HepG2 (cell line): ENCODE measurements around the gene METTL2A. TPM values are rescaled to one million over a fixed set of nuclear protein-coding genes. Genes with fewer than 3 reads are reported as not detected.
"Not testable (repeated sequence)": the region's sequence is repeated elsewhere in the genome, so short reads cannot be mapped to it uniquely, and the experiment has no call there.

ENCODE experiments used
- ARNTL ChIP-seq: sonication (generic); formaldehyde crosslinking; IDR thresholded peaks from 2 replicates; pipeline ENCODE4 v1.4.0; 2020; ENCODE audit warnings: mild to moderate bottlenecking, missing genetic modification reagents
- CBX5 ChIP-seq: sonication (generic); formaldehyde crosslinking; IDR thresholded peaks from 2 replicates; pipeline ENCODE4 v1.4.0; 2020; ENCODE audit warnings: missing genetic modification reagents, borderline replicate concordance
- DRAP1 ChIP-seq: IDR thresholded peaks from 2 replicates; pipeline ENCODE4 v1.6.1; 2016; ENCODE audit warnings: missing genetic modification reagents, missing compliant biosample characterization
- FOSL2 ChIP-seq: sonication (generic); formaldehyde crosslinking; IDR thresholded peaks from 2 replicates; pipeline ENCODE4 v1.4.0; 2020; ENCODE audit warnings: missing genetic modification reagents
- HNF1A ChIP-seq, 2 experiments: sonication (generic) in 1 of 2; formaldehyde crosslinking in 1 of 2; IDR thresholded peaks; 2 replicates each; pipeline versions ENCODE4 v1.4.0 to v1.6.1; 2016 to 2020; ENCODE audit warnings: borderline replicate concordance in 1 of 2, low read depth in 1 of 2, mild to moderate bottlenecking in 1 of 2, missing genetic modification reagents in 1 of 2
- KAT7 ChIP-seq: IDR thresholded peaks from 2 replicates; pipeline ENCODE4 v1.6.1; 2018; ENCODE audit warnings: borderline replicate concordance, missing compliant biosample characterization
- KDM2A ChIP-seq: sonication (generic); formaldehyde crosslinking; IDR thresholded peaks from 2 replicates; pipeline ENCODE4 v1.4.0; 2020; ENCODE audit warnings: low read depth, missing genetic modification reagents, borderline replicate concordance
- NR2F6 ChIP-seq, 2 experiments: IDR thresholded peaks; 2 replicates each; pipeline ENCODE4 v1.6.1; 2016; ENCODE audit warnings: antibody characterized with exemption in 1 of 2, mild to moderate bottlenecking in 1 of 2
- PRDM10 ChIP-seq: sonication (generic); formaldehyde crosslinking; IDR thresholded peaks from 2 replicates; pipeline ENCODE4 v1.4.0; 2020; ENCODE audit warnings: low read depth, missing genetic modification reagents
- RARA ChIP-seq: IDR thresholded peaks from 2 replicates; pipeline ENCODE4 v1.6.1; 2016; ENCODE audit warnings: missing genetic modification reagents, missing compliant biosample characterization
- RBFOX2 ChIP-seq: fragments of 200-400 bp; formaldehyde crosslinking; IDR thresholded peaks from 2 replicates; pipeline ENCODE4 v1.6.1; 2017; ENCODE audit warnings: low read depth, mild to moderate bottlenecking, low read length
- SIX4 ChIP-seq: sonication (generic); formaldehyde crosslinking; IDR thresholded peaks from 2 replicates; pipeline ENCODE4 v1.4.0; 2020; ENCODE audit warnings: missing genetic modification reagents
- TAF1 ChIP-seq: sonication (generic); formaldehyde crosslinking; IDR thresholded peaks from 2 replicates; pipeline ENCODE4 v1.4.0; 2020; ENCODE audit warnings: missing genetic modification reagents
- YEATS2 ChIP-seq: sonication (generic); formaldehyde crosslinking; IDR thresholded peaks from 2 replicates; pipeline ENCODE4 v1.4.0; 2020; ENCODE audit warnings: missing genetic modification reagents, borderline replicate concordance
- ZMYM3 ChIP-seq: sonication (generic); formaldehyde crosslinking; IDR thresholded peaks from 2 replicates; pipeline ENCODE4 v1.5.1; 2020; ENCODE audit warnings: mild to moderate bottlenecking, missing genetic modification reagents
- ZNF335 ChIP-seq: sonication (generic); formaldehyde crosslinking; IDR thresholded peaks from 2 replicates; pipeline ENCODE4 v1.4.0; 2020; ENCODE audit warnings: missing genetic modification reagents
- ZNF574 ChIP-seq: sonication (generic); formaldehyde crosslinking; IDR thresholded peaks from 2 replicates; pipeline ENCODE4 v1.4.0; 2020; ENCODE audit warnings: missing genetic modification reagents
- polyA plus RNA-seq, 8 experiments: library from polyadenylated mRNA; depleted of rRNA in 3 of 8; stranded (reverse) in 7 of 8; unstranded in 1 of 8; fragments of >200 nt; fragmentation: Illumina TruSeq in 4 of 8; extraction: Trizol in 4 of 8; gene quantifications; 2 replicates each; pipeline versions ENCODE4 v1.2.1 to v1.2.3, GENCODE V29; 2011 to 2016; ENCODE audit warnings: low read depth in 4 of 8, missing spikeins in 1 of 8, mixed read lengths in 1 of 8; ENCODE audit not compliant: insufficient read depth in 1 of 8
- total RNA-seq, 5 experiments: library from RNA; depleted of rRNA; stranded (reverse); fragments of >200 nt; fragmentation: Illumina TruSeq; extraction: Trizol; gene quantifications; 2 replicates each; pipeline ENCODE4 v1.2.3, GENCODE V29; 2016; ENCODE audit warnings: low read depth in 1 of 5

METTL2A gene
- total and polyA plus RNA-seq, 2 of the 13 experiments (the other 11 are each of a cell fraction or from before 2014, with no cell fraction given) = 15.6 to 32.3 TPM

GRCh38 chr17:62423647-62424461, at the start of gene METTL2A (continued):
- TF ChIP-seq CBX5 (CRISPR knock-in tag) (peak; percentile 96; the same call in 1 of the 2 replicates), NR2F6 (CRISPR knock-in tag; IDR thresholded peaks at IDR 0.05) (peak; percentile 60), KAT7 (CRISPR knock-in tag) (peak; percentile 92), DRAP1 (peak; percentile 83), HNF1A (IDR thresholded peaks at IDR 0.05; ENCODE audit: low read depth) (0 out of 2 replicates have a peak, but pooled peaks have one; percentile 15), HNF1A (CRISPR knock-in tag; IDR thresholded peaks at IDR 0.05; ENCODE audit: borderline replicate concordance) (peak; percentile 53; the same call in 1 of the 2 replicates), ARNTL (CRISPR knock-in tag) (peak; percentile 70), FOSL2 (CRISPR knock-in tag) (peak; percentile 39; the same call in 1 of the 2 replicates), RBFOX2 (peak; percentile 57; the same call in 1 of the 2 replicates), TAF1 (CRISPR knock-in tag) (peak; percentile 92), RARA (CRISPR knock-in tag) (peak; percentile 24; the same call in 1 of the 2 replicates), YEATS2 (peak; percentile 96), ZMYM3 (CRISPR knock-in tag) (peak; percentile 23; the same call in 1 of the 2 replicates), ZNF574 (peak; percentile 94), SIX4 (CRISPR knock-in tag) (peak; percentile 100), ZNF335 (CRISPR knock-in tag) (peak; percentile 90), KDM2A (CRISPR knock-in tag) (peak; percentile 90), PRDM10 (peak; percentile 38; the same call in 1 of the 2 replicates)
- TF ChIP-seq NR2F6 (IDR thresholded peaks at IDR 0.05) = not testable (repeated sequence)
